Brain pericyte (primary cell): ENCODE measurements around the gene DIDO1.

Experiments
- DNase-seq: peaks from one replicate; pipeline ENCODE4 v3.0.0-alpha.2; 2012; ENCODE audit warnings: low read depth, low spot score

The DIDO1 gene

DNA sequence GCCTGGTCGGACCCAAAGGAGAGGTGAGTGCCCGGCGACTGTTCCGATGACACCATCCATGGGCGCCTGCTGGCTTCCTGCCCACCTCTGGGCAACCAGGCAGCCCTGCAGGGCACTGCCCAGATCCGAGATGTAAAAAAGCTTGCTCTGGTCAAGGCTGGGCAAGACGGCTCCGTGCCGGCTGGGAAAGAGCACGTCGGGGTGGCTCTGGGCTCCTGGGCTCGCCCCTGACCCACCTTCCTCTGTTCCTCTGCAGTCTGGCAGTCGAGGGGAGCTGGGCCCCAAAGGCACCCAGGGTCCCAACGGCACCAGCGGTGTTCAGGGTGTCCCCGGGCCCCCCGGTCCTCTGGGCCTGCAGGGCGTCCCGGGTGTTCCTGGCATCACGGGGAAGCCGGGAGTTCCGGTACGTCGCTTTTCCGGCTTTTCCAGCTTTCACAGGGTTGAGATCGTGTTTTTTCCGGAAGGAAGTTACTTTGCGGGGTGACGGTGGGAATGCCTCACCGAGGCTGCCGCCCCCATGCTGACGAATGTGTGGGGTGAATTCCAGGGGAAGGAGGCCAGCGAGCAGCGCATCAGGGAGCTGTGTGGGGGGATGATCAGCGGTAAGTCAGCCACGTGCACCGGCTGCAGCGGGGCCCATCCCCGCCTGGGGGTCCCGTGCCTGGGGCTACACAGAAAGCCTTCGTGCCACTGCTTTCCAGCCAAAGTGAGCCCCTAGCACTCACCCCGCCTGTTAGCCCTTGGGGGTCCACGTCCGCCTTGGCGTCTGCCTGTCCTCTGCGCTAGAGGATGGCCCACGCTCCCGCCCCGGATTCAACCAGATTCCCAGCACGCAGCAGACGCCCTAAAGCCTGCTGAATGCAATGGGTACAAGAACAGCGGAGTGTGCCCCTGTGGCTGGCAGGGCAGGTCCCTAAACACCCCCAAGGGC is 90.1 kb downstream of the DIDO1 start:
- no peak for DNase-seq

DNA sequence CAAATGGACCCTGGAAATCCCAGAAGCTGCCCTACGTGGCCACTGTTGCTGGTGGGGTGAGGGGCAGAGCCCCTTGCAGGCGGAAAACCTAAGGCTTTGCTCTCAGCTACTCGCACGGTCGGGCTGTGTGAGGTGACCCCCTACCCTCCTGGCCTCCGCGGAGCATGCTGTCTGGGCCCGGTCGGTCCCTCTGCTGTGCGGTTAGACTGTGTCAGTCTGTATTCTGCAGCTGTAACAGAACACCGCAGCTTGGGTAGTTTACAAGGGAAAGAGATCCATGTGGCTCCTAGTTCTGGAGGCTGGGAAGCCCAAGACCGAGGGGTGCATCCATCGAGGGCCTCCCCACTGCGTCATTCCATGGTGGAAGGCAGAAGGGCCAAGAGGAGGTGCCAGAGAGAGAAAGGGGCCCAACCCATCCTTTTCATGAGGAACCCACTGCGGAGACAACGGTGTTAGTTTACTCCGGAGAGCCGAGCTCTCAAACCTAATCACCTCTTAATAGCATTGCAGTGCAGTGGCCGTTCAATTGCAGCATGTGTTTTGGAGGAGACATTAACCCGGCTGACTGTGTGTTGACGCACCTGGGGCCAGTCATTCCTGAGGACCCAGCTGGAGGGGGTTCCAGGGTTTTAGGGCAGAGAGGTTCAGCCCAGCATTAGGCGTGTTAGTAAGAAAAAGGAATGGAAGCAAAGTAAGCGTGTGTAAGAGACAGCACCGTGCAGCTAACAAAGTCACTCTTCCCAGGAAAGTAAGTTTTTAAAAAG is 91.2 kb downstream of the DIDO1 start:
- no peak for DNase-seq

DNA sequence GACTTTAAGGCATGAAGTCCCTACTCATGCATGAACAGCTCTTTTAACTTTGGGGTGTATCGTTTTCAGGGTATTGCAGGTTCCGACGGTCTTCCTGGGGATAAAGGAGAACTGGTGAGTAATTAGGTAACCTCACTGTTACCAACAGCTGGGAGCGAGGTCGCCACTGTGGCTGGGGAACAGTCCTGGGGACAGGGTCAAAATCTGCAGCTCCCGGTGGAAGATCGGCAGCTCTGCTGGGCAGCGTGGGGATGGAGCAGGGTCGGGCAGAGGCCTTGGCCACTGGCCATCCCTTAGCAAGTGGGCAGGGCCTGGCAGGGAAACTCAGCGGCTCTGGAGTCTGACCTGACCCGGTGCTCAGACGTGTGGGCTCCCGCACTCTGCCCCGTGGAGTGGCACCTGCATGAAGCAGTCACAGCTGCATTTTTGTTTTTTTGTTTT is 93.3 kb downstream of the DIDO1 start:
- no peak for DNase-seq

DNA sequence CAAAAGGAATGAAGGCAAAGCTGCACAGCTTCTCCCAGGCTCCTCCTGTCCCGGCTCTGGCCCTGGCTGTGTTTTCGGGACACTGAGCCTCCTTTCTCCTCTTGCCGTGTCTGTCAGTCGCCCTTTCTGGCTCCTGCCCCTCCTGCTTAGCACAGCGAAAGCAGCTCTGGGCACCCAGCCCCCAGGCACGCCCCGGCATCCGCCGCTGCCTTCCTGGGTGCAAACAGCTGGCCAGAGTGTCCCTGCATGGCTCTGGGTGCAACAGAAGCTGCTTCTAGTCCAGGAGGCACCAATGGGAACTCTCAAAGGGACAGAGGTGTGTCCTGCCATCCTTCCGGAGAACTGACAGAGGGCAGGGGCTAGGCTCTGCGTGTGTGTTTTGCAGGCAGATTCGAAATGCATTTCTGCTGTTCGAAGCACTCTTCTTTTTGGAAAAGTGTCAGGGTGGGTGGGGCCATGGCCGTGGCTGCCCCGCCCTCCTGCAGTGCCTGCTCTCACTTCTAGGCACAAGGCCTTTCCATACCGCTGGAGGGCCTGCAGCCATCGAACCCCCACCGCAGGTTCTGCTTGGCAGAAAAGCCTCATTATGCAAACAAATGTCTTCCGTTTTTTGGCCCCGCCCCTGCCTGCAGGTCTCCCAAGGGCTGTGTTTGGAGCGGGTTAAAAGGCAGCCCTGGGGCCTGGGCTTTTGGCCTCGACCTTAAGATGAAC is 93.9 kb downstream of the DIDO1 start:
- no peak for DNase-seq

DNA sequence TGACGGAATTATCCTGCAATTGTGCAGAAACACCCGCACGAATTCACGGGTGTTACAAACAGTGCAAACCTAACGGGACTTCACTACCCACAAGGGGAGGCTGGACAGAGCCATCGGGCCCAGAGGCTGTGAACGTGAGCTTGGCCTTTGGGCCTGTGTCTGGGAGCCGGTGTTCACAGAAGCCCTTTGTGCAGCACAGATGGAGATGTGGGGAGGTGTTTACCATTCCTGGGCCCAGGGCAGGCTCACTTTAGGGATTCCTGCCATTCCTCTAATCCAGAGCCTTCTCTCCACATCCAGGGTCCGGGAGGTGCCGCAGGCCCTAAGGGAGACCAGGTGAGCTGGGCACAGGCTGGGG is 94.5 kb downstream of the DIDO1 start:
- DNase-seq = no peak

DNA sequence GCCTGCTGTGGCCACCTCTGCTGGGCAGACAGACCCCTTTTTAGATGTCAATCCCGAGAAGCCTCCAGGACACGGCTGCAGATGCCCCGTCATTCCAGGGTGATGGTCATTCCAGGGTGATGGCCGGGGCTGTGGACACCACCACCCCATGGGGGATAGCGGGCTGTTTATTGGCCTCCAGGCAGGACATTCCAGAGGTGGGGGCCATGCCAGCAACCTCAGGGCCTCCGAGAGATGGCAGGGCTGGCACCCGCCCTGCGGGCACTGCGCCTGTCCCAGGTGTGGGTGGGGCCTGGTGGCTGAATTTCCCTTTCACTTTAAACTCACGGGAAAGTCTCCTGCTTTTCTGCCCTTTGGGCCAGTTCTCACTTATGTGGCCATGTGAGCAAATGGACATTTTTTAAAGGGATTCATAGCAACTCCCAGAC is 94.9 kb downstream of the DIDO1 start:
- no peak for DNase-seq

DNA sequence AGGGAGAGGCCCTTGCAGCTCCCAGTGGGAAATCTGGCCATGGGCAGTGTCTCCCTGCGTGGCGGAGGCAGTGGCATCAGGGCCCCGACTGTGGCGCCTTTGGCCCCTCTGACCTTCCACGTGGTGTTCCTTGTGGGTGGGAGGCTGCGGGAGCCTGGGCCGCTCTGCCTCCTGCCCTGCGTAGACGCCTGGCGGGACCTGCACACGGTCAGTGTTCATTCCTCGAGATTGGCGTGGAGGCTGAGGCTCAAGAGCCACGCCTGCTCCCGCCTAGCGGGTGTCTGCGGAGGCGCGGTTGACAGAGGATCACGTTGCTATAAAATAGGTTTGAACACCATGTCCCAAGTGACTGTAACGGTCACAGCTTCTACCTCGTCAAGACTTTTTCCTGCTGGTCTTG is 95.5 kb downstream of the DIDO1 start:
- DNase-seq = no peak

DNA sequence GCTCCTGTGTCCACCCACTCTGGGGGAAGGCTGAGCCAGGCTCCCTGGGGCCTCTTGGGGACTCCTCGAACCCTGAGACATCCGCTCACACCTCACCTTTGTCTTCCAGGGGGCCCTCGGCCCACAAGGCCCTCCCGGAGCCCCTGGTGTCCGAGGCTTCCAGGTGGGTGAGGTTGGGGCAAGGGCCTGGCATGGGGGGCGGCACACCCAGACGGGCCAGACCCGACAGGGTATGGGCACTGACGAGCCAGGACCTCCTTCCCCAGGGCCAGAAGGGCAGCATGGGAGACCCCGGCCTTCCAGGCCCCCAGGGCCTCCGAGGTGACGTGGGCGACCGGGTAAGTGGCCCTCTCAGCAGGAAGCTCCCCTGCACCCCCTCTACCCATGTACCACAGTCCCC is 96.1 kb downstream of the DIDO1 start:
- DNase-seq = no peak

DNA sequence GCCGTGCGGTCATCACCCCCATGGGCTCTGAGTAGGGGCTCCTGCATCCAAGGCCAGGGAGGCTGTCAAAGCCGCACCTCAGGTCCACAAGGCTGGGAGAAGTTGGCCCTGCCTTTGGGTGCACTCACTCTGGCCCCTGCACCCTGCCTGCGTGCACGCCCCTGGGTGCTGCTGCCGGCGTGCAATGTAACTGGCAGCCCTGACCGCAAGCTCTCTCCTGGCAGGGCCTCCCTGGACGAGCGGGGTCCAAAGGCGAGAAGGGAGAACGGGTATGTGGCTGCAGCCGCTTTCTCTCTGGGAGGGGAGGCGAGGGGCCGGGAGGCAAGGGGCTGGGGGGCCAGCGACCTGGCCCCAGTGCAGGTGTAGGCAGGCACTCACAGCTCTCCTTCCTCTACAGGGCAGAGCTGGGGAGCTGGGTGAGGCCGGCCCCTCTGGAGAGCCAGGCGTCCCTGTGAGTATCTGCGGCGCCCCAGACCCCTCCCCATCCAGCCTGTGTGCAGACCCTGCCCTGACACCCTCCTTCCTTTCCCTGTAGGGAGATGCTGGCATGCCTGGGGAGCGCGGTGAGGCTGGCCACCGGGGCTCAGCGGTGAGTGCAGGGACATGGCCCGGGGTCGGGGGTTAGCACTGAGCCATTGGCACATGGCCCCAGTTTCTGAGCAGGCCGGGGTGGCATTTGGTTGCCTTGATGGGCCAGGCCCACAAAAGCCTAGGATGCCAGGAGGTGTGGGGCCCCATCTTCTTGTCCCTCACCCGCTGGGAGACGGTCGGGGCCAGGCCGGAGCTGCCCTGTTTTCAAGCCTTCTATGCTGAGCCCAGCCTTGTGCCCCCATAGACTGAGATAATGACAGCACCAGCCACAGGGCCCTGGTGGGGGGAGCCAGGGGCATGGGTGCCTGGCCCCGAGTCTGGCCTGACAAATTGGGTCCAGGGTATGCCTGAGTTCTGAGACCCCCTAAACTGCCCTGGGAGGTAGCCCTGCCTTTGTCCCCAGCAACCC is 96.8 kb downstream of the DIDO1 start:
- DNase-seq = no peak

DNA sequence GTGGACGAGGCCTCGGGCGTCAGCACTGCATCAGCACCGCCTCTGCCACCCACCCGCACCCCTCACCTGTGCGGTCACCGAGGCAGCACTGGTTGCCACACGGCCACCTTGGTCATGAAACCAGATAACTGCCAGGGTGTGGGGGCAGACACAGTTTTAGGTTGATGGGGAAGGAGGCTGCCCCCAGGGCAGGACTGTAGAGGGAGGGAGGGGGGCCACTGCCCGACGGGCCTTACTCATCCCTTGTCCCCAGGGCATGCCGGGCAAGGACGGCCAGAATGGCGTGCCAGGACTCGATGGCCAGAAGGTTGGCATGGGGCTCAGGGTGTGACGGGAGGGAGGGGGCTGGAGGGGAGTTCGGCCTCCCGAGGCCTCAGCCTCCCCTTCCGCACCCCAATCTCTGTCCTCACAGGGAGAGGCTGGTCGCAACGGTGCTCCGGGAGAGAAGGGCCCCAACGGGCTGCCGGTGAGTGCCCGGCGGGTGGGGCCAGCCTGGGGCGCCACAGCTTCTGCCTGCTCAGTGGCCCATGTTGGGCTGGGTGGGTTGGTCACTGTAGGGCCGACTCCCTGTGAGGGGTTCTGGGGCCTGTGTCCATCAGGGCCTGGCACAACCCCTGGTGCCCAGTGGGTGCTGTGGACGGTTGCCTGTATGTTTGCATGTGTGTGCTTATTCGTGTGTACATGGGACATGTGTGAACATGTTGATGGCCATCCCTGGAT is 97.6 kb downstream of the DIDO1 start:
- no peak for DNase-seq

DNA sequence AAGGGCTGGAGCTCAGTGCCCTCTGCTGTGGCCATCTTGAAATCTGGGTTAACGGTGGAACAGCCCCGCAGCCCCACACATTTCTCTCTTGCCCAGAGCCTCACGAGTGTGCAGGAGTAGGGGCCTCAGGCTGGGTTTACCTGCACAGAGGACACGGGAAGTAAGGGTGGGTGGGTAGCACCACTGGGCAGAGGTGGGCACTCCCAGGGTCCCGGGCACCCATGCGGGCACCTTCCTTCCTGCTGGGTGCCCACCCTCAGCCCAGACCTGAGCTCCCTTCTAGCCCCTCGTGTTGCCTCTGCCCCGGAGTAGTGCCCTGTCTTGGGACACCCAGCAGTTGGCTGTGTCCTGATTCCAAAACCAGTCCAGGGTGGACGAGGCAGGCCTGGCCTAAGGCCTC is 98.3 kb downstream of the DIDO1 start:
- no peak for DNase-seq
